HG02885 (cell line): ENCODE results near the gene APOL3.
"Not testable (repeated sequence)": the region's sequence is repeated elsewhere in the genome, so short reads cannot be mapped to it uniquely, and the experiment has no call there.

Experiments used
- ATAC-seq: cut with Tn5 transposase; IDR thresholded peaks from one replicate; pipeline ENCODE4 v1.9.1; 2021; ENCODE audit warnings: mild to moderate bottlenecking; ENCODE audit not compliant: unreplicated experiment, poor library complexity

Gene APOL3

DNA sequence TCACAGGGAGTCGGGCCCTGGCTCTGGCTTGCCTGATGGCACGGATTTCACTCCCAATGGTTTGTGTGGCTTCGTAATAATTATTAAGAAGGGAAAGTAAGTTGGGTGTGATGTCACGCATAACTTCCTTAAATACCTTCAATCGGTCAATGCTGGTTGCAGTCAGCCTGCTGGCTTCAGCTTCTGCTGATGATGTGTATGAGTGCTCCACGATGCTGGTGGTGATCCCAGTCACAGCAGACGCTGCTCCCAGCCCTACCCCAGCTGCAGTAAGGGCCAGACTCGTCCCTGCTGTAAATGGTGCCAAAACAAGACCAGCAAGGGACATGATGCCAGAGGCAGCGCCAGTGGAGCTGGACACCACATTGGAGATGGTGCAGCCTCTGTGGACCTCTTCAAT, 19.1 kb downstream of the APOL3 start:
- no peak for ATAC-seq

- not testable (repeated sequence) for ATAC-seq
These were observed 21.8 kb downstream of the APOL3 start for GRCh38 chr22:36138709-36139108.

- ATAC-seq, result no peak
These were observed 23.6 kb downstream of the APOL3 start for GRCh38 chr22:36136988-36137387.

- no peak for ATAC-seq
These were observed 24.1 kb downstream of the APOL3 start for GRCh38 chr22:36136475-36136874.

GRCh38 chr22:36135306-36135980, 25.1 kb downstream of the APOL3 start:
- no peak for ATAC-seq

DNA sequence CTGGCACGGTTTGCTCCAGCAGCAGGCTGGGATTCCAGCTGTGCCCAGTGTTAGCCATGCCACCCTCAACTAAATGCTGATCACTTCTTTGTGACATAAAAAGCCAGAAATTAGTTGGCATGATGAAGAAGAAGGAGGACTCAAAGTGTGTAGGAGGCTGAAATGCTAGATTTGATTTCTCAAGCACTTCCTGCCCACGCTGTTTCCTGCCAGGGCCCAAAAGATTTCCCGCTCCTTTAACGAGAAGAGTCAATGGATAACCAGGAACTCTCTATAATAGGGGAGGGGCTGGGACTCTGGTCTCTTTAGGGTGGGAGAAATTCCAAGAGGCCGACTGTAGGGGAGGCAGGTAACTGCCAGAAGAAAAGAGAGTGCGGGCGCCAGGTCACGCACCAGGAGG, 26.4 kb downstream of the APOL3 start:
- no peak for ATAC-seq

GRCh38 chr22:36131907-36132306, 28.6 kb downstream of the APOL3 start:
- ATAC-seq, result no peak

GRCh38 chr22:36129486-36130388, 30.8 kb downstream of the APOL3 start:
- ATAC-seq, result no peak

GRCh38 chr22:36129071-36129470, 31.5 kb downstream of the APOL3 start:
- ATAC-seq, result no peak

- no peak for ATAC-seq
These were observed 34.5 kb downstream of the APOL3 start for GRCh38 chr22:36125994-36126531.

DNA sequence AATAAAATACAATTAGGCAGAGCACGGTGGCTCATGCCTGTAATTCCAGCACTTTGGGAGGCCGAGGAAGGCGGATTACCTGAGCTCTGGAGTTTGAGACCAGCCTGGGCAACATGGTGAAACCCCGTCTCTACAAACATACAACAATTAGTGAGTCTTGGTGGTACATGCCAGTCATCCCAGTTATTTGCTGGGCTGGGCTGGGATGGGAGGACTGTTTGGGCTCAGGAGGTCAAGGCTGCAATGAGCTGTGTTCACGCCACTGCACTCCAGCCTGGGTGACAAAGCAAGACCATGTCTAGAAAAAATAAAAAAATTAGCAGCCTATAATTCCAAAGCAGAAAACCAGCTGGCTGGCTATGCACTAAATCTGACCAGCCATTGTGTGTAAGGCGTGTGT, 35.1 kb downstream of the APOL3 start:
- ATAC-seq, result no peak

DNA sequence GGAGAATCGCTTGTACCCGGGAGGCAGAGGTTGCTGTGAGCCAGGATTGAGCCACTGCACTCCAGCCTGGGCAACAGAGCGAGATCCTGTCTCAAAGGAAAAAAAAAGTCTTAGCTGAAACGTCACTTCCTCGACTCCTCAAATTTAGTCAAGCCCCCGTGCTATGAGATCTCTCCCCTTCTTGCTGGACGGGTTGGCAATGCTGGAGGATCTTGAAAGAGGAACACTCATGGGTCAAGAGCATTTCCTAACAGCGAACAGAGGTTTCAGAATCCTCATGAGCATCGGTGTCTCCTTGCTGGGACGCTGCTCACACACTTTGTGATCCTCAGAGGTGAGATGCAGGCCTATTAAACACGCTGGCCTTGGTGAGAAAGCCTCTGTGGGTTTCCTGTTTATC, 35.9 kb downstream of the APOL3 start:
- no peak for ATAC-seq

DNA sequence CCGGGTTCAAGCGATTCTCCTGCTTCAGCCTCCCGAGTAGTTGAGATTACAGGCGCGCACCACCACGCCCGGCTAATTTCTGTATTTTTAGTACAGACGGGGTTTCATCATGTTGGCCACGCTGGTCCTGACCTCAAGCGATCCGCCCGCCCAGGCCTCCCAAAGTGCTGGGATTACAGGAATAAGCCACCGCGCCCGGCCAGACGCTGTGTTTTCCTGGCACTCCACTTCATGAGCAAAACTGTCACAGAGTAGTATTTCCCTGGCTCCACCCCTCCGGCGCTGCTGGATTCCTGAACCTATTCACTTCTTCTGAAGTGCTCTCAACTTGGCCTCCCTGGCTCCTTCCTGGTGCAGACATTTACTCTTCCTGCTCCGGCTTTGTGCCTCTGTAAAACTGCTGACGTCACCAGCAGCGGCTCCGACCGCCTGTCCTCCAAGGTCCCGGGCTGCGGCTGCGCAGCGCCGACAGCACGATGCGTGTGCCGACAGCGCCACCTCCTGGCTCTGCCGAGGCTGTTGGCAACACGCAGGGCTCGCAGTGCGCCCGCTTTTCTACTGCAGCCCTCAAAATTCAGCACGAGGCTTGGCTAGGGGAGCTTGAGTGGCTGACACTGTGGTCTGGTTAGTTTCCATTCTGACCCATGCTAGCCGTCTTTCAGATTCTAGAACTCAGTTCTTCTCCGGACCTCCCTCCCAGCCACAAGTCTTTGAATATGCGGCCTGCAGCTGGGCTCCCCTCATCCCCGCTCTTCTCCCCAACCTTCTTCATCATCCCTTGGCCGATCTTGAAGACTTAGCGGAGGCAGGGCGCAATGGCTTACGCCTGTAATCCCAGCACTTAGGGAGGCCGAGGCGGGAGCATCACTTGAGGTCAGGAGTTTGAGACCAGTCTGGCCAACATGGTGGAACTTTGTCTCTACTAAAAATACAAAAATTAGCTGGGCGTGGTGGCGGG, 36.6 kb downstream of the APOL3 start:
- ATAC-seq, result peak; percentile 73

GRCh38 chr22:36120621-36121351, 39.8 kb downstream of the APOL3 start:
- ATAC-seq, result not testable (repeated sequence)

DNA sequence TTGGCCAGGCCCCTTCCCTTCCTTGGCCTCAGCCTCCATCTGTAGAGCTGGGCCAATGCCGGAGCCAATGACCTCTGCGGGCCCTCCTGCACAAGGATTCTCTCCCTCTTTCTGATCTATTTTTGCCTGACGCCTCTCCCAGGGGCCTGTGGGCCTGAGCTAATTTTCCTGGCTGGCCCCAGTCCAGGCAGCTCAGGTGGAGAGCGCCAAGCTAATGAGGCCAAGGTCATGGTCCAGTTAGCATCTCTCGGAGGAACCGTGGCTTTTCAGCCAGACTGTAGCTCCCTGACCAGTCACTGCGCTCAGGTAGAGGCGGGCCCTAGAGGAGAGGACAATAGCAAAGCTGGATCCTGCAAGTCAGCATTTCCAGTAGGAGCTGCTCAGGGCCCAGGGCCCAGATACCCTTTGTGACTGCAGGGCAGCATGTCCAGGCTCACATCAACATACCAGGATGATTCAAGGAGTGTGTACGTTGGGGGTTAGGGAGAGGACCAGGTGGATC, 43.5 kb downstream of the APOL3 start:
- ATAC-seq, result no peak

DNA sequence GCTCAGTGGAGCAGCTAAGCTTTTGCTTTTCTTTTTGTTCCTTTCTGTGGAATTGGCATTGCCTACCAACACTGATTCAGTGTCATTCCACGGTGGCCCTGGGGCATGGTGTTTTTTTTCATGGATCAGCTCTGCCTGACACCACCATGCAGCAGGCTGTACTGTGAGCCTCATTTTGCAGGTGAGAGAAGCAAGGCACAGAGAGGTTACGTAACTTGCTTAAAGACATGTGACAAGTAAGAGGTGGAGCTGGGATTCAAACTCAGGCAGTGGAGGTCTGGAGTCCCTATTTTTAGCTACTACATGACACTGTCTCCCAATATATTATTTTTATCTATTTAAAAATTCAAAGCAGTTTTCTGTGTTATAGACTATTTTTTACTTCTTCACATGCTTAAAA, 44.4 kb downstream of the APOL3 start:
- no peak for ATAC-seq

DNA sequence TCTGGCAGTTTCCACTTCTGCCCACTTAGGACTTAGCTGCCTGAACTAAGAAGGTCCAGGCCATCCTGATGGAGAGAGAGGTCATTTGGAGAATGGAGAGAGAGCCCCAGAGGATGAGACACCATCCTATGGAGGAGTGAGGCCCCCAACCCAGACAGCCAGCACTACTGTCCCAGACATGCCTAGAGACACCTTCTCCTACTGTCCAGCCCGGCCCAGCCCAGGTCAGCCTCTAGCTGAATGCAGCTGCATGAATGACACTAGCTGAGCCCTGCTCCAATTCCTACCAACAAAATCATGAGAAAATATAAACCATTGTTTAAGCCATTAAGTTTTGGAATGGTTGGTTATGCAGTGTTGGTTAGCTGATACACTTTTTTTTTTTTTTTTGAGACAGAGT, 47.4 kb downstream of the APOL3 start:
- ATAC-seq, result no peak

- no peak for ATAC-seq
These were observed 49.2 kb downstream of the APOL3 start for GRCh38 chr22:36111316-36111715.

- ATAC-seq, result no peak
These were observed 50.2 kb downstream of the APOL3 start for GRCh38 chr22:36110306-36110881.
